HG03280 (cell line): ENCODE measurements around the gene PGC.

Experiments
- ATAC-seq: cut with Tn5 transposase; IDR thresholded peaks from one replicate; pipeline ENCODE4 v1.9.1; 2021; ENCODE audit warnings: mild to moderate bottlenecking, moderate library complexity; ENCODE audit not compliant: unreplicated experiment

PGC gene

DNA sequence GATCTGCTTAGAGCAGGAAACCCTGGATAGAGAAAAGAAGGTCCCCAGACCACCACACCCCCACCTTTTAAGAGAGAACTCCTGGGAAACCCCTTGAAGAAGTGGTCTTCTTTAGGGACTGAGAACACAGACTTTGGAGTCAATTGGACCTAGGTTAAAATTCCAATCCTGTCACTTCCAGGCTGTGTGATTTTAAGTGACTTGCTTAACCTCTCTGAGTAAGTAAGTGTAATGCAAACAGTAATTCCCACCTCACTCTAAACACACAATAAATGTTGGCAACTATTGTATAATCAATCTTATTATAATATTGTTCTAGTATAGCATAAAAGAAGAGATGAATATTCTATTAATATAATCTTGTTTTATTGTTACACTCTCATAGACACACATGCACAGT lies 15.0 kb downstream of the PGC start:
- no peak for ATAC-seq

DNA sequence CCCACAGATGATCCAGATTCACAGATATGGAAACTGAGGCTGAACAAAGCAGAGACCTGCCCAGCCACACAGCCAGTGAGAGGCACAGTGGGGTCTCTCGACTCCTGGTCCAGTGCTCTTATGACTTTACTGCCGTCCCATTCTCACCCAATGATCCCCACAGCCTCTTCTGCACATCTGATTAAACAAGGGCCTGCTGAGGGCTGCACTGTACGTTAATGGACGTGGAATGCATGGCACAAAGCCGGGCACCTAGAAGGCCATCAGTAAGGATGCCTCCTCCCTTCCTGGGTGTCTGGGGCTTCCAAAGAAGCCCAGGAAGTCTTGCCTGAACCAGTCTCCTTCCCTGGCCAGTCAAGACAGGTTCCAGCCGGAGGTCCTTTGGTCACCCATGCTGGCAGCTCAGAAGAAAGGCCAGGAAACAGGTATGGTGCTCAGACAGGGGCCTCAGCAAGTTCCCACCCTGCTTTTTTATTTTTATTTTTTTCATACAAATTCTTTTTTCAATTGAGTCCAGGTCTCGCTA lies 15.6 kb downstream of the PGC start:
- ATAC-seq: no peak

DNA sequence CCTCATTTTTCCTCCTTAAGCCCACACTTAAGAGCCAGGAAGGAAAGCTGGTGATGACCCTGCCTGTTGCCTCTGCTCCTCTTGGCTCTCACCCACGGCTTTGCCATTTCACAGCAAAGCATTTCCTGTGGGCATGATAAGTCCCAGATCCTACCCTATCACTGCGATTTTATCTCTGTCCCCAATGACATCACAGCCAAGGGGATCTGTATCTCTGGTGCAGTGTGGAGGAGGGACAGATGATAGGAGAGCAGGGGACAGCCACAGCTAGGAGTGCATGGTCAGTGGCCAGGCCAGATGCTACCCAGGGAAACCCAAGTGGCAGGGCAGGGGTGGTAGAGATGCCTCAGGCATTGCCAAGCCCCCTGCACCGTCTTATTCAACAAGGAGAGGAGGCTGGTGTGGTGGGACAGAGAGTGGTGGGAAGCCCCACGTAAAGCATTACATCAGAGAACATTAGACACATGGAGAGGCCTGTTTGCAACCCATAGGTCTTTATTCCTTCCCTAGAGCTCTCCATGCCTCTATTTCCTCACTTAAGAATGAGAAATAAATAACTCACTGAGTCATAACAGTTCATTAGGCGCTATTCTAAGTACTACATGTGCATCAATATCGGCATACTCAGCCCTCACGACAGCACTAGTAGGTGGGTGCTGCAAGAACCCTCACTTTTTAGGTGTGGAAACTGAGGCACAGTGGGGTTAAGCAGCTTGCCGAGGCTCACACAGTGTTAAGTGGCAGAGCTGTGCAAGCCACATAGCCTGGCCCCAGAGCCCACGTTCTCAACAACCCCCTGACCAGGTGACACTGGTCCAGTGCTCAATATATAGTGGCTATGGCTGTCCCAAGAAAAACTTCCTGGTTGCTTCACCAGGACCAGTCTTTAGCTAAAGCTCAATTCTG lies 16.4 kb downstream of the PGC start:
- ATAC-seq: no peak

DNA sequence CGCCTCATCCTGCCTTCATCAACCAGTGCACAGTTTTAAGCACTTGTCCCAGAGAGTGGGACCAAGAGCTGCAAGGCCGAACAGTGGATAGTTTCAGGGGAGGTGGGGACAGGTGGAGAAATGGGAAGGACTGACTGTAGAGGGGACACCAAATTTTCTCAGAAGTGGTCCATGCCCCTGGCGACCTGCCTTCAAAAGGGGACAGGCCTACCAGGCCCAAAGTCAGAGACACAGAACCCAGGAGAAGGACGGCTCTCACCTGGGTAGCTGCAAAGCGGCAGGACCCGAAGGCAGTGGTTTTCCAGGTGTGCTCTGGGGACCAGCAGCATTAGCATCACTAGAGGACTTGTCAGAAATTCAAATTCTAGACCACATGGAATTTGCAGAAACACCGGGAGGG lies 17.6 kb downstream of the PGC start:
- no peak for ATAC-seq

DNA sequence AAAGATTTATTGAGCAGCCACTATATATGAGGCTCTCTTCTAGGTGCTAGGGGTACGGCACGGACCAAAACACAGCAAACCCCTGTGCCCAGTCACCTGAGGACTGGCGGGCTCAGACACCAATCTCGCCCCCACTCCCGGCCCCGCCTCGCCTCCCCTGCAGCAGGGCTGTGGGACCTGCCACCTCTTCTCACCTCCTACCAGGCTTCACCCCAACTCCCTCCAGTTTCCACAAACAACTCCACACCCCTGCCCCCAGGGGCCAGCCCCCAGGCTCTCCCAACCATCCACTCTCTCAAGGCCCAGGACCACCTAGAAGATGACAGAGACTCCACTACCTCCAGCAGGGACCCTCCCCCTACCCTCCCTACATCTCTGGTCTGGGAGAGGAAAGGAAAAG lies 18.2 kb downstream of the PGC start:
- ATAC-seq: no peak

DNA sequence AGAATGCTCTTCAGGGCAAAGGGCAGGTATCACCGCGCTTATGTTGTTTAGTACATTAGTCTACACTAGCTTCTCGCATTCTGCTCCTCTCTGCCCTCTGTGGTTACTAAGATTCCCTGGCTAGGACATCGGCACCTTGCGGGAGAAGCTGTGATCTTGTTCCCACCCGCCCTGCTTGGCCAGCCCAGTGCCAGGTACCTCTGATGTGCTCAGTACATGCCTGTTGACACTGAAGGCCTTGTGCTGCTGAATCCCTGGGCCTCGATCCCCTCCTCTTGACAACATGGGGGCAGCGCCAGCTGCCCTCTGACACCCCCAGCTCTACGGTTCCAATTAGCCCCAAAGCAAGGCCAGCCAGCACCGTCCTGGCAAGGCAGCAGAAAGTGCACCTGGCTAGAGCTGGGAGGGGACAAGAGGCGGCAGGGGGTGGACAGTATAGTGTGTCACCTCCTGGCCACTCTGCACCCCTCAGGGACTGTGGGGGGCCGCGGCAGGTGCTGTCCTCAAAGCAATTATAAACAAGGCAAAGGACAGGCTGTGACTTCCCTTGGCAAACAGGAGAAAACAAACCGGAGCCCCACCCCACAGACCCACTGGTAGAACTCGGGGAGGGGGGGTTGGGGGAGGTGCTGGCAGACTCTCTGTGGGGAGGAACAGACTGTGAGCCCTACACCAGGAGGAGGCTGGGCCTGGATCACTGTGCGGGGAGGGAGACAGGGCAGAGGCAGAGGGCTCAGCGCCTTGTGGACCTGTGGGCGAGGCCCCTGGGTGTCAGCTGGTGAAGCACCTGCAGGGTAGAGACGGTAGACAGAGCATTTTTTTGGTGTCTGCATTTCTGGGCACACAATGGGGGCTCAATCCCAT lies 18.9 kb downstream of the PGC start:
- no peak for ATAC-seq

DNA sequence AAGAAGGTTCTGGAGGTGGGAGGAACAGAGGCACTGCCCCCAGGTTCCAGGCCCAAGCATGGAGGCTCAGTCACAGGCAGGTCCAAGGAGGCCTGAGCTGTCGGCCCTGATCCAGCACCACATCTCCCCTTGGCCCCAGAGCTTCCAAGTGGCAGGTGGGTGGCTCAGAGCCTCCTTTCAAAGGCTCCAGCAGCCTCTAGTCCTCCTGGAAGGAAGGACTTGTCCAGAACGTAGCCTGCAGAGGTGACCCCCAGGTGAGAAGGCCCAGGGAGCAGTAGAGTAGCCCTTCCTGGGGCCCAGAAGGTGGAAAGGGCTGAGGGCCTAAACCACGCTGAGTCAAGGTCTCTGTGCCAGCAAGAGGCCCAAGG lies 19.5 kb downstream of the PGC start:
- ATAC-seq: no peak

DNA sequence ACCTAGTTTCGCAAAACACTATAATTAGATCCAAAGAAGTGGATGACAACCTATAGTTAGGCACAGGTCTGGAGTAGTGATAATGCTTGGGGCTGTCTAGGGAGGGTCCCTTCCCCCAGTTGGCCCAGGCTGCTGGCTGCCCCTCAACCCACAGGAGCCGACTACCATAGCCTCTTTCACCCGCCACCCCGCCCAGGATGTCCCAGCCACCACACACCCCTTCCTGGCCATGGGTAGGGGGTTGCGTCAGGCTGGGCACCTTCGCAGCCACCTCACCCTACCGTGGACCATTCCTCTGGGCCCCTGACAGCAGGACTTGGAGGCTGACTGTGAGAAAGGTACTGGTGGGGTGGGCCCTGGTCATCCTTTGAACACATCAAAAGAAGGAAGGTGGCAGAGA lies 20.3 kb downstream of the PGC start:
- no peak for ATAC-seq

DNA sequence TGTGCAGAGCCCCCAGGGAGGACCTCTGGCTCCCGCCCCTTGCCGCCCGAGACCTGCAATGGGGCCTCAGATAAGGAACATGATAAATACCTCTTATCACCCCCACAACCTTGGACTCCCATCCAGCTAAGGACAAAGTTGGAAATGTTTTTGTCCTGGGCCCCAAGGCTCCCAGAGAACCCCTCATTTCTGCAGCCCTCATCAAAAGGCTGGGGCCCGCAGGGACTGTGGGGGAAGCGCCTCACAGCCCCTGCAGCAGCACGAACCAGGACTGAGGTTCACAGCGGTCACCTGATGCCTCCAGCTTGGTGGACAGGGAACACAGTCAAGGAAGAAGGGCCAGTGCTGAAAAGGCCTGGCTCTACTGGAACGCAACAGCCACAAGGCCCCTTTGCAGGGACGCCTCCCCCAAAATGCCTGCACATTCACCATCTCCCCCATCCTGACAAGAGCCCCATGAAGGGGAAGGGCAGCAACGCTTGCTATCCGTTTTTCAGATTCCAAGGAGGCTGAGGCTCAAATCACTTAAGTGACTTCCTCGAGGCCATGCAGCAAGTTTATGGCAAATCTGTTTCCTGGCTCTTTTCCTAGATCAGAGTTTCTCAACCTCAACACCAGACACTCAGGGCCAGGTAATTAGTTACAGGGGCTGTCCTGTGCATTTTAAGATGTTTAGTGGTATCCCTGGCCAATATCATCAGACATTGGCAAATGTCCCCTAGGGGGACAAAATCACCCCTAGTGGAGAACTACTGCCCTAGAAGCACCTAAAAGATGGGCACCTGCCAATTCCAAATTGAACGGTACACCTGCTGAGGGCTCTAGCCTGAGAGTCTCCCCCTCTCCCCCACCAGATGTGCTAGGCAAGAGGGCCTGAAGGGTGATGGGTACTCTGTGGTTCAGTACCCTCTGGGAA lies 22.4 kb downstream of the PGC start:
- no peak for ATAC-seq

DNA sequence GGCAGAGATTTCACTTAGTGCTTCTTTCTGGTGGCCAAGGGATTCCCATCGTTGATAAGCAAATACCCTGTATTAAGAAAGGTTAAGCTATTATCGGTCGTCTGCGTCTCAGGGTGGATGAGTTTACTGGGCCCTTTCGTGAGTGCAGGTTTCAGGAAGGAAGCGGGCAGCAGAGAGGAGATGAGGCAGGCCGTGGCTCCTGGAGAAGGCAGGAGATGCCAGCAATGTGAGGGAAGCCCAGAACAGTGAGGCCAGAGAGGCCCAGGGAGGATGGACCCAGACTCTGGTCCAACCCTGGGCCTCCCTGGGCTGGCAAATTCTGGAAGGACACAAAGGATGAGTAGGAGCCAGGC lies 23.0 kb downstream of the PGC start:
- ATAC-seq: no peak

DNA sequence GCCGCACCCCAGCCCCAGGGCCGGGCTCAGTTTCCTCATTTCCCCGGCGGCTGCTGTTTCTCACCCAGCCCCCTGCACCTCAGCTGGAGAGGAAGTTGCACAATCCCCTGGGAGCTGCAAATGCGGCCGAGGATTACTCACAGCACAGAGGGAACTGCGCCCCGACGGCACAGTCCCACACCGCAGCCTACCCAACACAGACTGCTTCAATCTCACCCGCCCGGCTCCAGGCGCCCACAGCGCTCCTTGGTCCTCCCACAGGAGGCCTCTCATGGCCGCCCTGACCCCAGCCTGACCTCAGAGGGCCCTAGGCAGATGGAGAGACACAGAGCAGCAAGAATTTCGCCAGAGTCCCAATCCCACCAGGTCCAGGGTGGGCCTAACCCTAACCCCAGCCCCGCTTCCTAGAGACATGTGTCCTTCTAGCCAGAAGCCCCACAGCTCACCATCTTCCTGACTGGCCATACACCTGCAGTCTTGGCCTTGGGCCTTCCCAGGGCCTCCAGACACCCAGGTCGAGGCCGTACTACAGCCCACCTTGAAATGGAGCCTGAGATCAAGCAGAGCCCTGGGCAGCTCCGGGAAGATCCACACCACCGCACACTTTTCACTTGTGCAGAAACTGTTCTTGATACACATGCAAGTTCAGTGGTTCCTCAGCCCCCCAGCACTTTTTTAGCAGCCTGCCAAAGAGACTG lies 23.5 kb downstream of the PGC start:
- peak; percentile 50 for ATAC-seq

DNA sequence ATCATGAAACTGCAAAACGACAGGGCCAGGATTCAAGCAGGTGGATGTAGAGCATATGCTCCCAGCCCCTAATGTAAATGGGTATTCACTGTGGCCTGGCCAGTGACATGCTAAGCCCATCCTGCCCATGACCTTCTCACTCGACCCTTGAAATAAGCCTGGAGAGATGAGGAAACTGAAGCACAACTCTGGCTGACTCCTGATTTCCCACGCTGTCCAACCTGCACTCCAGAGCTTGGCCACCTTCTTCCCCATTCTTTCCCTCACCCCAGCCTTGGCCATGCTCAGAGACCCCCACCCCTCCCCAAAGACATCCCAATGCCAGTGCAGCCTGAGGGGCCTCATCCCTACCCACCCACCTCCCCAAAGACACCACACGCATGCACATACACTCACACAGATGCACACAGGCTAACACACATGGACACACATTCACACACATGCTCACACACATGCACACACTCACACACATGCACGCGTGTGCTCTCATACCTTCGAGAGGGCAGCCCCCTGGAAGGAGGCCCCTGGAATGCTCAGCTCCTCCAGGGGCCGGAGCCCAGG lies 24.1 kb downstream of the PGC start:
- no peak for ATAC-seq

DNA sequence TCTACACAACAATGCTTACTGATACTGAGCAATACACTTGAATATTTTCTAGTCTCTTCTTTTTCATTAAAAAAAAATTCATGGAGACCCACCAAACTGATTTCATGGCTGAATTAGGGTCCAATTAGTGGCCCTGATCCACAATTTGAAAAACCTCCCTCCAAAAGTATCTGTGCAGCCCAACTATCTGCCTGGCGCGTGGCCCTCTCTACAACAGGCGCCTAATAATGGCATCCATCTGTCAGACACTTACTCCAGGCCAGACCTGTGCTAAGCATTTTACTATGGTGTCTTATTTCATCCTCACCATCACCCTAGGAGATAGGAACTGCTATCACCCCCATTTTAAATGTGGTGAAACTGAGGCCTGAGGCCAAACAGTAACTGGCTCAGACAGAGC lies 25.8 kb downstream of the PGC start:
- no peak for ATAC-seq

DNA sequence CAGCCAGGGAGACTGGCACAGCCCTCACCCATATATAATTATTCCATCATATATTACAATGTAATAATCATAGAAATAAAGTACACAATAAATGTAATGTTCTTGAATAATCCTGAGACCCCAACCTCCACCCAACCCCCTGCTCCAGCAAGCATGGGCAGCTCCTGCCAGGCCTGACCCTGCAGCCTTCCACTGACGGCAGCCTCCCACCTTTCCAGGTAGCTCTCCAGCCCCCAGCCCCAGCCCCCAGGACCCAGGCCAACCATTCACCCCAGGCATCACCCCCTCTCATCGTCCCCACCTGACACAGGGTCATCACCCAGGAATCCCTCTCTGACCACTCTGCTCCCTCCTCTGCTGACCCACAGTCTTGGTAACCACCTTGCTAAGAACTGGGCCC lies 26.4 kb downstream of the PGC start:
- ATAC-seq: no peak

DNA sequence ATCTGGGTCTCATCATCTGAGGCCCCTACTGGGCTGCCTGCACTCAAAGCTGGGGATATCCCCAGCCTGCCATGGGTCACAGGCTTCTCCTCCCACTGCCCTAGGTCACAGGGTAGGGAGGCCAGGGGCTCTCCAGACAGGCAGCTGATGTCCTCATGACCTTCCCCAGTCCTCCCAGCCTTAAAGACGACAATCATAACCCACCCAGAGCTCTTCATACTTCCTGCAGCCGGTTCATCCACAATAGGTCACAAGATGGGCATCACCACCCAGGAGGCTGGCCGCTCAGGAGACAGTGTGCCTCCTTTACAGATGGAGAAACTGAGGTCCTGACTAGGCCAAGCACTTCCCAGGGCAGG lies 27.0 kb downstream of the PGC start:
- ATAC-seq: no peak

DNA sequence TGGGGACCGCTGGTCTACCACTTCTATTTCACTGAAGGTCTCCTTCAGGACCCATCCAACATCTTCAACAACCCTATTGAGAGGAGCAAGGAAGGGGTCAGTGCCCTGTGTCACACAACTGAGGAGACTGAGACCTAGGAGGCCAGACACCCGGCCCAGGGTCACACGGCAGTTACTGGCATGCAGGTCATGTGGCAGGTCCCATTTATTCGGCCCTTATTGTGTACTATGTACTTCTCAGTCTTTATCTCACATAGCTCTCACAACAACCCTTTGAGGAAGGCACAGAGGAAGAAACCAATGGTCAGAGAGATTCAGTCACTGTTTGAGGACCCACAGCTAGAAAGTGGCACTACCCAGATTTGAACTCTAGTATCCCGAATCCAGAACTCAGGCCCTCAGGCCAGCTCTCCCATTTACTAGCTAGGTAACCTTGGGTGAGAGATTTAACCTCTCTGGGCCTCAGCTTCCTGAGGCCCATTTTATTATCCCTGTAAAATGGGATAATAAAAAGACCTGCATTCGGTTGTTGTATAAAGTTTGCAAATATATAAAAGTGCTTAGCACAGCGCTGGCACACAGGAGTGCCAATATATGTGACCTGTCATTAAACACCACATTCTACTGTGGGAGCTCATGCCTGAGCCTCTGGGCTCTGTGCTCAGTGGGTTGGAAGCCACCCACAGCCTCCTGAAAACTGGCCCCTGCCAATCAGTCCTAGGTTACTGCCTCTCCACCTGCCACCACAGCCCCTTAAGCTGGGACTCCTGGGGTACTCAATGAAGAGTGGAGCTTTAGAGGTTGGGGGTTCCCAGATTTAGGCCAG lies 27.5 kb downstream of the PGC start:
- ATAC-seq: no peak

DNA sequence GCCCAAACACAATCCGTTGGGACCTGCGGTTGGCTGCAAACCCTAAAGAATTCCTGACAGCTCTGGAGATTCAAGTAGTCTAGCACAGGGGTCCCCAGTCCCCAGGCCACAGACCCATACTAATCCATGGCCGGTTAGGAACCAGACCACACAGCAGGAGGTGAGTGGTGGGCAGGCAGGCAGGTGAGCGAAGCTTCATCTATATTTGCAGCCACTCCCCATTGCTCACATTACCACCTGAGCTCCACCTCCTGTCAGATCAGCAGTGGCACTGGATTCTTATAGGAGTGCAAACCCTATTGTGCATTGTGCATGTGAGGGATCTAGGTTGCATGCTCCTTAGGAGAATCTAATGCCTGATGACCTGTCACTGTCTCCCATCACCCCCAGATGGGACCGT lies 28.4 kb downstream of the PGC start:
- ATAC-seq: no peak

DNA sequence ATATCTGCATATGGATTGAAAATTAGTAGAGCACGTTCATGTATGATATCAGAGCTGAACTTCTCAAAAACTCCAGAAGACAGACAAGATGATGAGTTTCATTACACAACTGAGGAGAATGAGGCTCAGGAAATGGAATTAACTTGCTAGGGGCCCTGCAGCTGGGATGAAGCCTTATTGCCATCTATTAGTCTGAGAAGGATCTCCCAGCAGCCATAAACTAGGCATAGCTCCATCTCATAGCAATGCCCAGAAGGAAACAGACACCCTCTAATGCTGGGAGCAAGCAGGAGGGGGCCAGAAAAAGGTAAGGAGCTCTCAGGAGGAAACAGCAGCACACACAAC lies 29.8 kb downstream of the PGC start:
- no peak for ATAC-seq
